ENCODE data around the gene NISCH.

- TF ChIP-seq TEAD1 (CRISPR knock-in tag; IDR thresholded peaks at IDR 0.05) (no peak), CBFB (CRISPR knock-in tag; IDR thresholded peaks at IDR 0.05; ENCODE audit: low read depth) (no peak), MAX (CRISPR knock-in tag; IDR thresholded peaks at IDR 0.05) (no peak), CREB1 (CRISPR knock-in tag; IDR thresholded peaks at IDR 0.05) (no peak), FOXJ3 (CRISPR knock-in tag; IDR thresholded peaks at IDR 0.05; ENCODE audit: borderline replicate concordance) (no peak), SP1 (CRISPR knock-in tag; conservative IDR thresholded peaks at IDR 0.05) (no peak), TCF7 (CRISPR knock-in tag; IDR thresholded peaks at IDR 0.05; ENCODE audit: low read depth) (no peak)
- TF ChIP-seq, protein P1, sequence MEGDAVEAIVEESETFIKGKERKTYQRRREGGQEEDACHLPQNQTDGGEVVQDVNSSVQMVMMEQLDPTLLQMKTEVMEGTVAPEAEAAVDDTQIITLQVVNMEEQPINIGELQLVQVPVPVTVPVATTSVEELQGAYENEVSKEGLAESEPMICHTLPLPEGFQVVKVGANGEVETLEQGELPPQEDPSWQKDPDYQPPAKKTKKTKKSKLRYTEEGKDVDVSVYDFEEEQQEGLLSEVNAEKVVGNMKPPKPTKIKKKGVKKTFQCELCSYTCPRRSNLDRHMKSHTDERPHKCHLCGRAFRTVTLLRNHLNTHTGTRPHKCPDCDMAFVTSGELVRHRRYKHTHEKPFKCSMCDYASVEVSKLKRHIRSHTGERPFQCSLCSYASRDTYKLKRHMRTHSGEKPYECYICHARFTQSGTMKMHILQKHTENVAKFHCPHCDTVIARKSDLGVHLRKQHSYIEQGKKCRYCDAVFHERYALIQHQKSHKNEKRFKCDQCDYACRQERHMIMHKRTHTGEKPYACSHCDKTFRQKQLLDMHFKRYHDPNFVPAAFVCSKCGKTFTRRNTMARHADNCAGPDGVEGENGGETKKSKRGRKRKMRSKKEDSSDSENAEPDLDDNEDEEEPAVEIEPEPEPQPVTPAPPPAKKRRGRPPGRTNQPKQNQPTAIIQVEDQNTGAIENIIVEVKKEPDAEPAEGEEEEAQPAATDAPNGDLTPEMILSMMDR (IDR thresholded peaks at IDR 0.05) = no peak
- TF ChIP-seq, protein P2, sequence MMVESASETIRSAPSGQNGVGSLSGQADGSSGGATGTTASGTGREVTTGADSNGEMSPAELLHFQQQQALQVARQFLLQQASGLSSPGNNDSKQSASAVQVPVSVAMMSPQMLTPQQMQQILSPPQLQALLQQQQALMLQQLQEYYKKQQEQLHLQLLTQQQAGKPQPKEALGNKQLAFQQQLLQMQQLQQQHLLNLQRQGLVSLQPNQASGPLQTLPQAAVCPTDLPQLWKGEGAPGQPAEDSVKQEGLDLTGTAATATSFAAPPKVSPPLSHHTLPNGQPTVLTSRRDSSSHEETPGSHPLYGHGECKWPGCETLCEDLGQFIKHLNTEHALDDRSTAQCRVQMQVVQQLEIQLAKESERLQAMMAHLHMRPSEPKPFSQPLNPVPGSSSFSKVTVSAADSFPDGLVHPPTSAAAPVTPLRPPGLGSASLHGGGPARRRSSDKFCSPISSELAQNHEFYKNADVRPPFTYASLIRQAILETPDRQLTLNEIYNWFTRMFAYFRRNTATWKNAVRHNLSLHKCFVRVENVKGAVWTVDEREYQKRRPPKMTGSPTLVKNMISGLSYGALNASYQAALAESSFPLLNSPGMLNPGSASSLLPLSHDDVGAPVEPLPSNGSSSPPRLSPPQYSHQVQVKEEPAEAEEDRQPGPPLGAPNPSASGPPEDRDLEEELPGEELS (CRISPR knock-in tag; IDR thresholded peaks at IDR 0.05) = no peak
Observed at GRCh38 chr3:52433996-52434479, 21.4 kb upstream of the NISCH start.
